ENCODE data around the gene NFIB.

NFIB gene

GRCh38 chr9:14212697-14213420 is 101.1 kb downstream of the NFIB start:
- DNase-seq (ENCODE audit: low read depth): no peak
- TF ChIP-seq CTCF (IDR thresholded peaks at IDR 0.05; ENCODE audit: low read length, missing control alignments): no peak
- no peak overlapping the region for H3K4me3 ChIP-seq (replicated peaks; ENCODE audit: low read depth, low read length)

- H3K4me3 ChIP-seq (replicated peaks; ENCODE audit: low read depth, low read length): no peak overlapping the region
- no peak for DNase-seq (ENCODE audit: low read depth)
- TF ChIP-seq CTCF (IDR thresholded peaks at IDR 0.05; ENCODE audit: low read length, missing control alignments): no peak
Observed at GRCh38 chr9:14212077-14212476, 101.9 kb downstream of the NFIB start.

- no peak for TF ChIP-seq CTCF (IDR thresholded peaks at IDR 0.05; ENCODE audit: low read length, missing control alignments)
- no peak overlapping the region for H3K4me3 ChIP-seq (replicated peaks; ENCODE audit: low read depth, low read length)
- DNase-seq (ENCODE audit: low read depth): no peak
Observed at GRCh38 chr9:14211564-14211963, 102.4 kb downstream of the NFIB start.

GRCh38 chr9:14210428-14210827 is 103.5 kb downstream of the NFIB start:
- H3K4me3 ChIP-seq (replicated peaks; ENCODE audit: low read depth, low read length): no peak overlapping the region
- no peak for DNase-seq (ENCODE audit: low read depth)
- TF ChIP-seq CTCF (IDR thresholded peaks at IDR 0.05; ENCODE audit: low read length, missing control alignments): no peak

GRCh38 chr9:14209399-14210345 is 104.3 kb downstream of the NFIB start:
- no peak for TF ChIP-seq CTCF (IDR thresholded peaks at IDR 0.05; ENCODE audit: low read length, missing control alignments)
- DNase-seq (ENCODE audit: low read depth): no peak
- no peak overlapping the region for H3K4me3 ChIP-seq (replicated peaks; ENCODE audit: low read depth, low read length)

GRCh38 chr9:14207352-14207995 is 106.5 kb downstream of the NFIB start:
- H3K4me3 ChIP-seq (replicated peaks; ENCODE audit: low read depth, low read length): no peak overlapping the region
- DNase-seq (ENCODE audit: low read depth): no peak
- TF ChIP-seq CTCF (IDR thresholded peaks at IDR 0.05; ENCODE audit: low read length, missing control alignments): no peak
